Neural progenitor cell (in vitro differentiated cells): Measurements from ENCODE around the gene TIAM2.

Source experiments
- EZH2 ChIP-seq: fragments of 200-600 bp; sonication (generic); IDR thresholded peaks from 2 replicates; pipeline ENCODE4 v1.6.1; 2017; ENCODE audit warnings: antibody characterized with exemption, mild to moderate bottlenecking, moderate library complexity
- EZH2phosphoT487 ChIP-seq: fragments of 200-600 bp; sonication (generic); IDR thresholded peaks from 2 replicates; pipeline ENCODE4 v1.6.1; 2017; ENCODE audit warnings: antibody characterized with exemption
- TF ChIP-seq, protein P1 (sequence below): fragments of 200-600 bp; sonication (generic); IDR thresholded peaks from 2 replicates; pipeline ENCODE4 v1.5.1; 2017; ENCODE audit warnings: antibody characterized with exemption, mild to moderate bottlenecking

DNA sequence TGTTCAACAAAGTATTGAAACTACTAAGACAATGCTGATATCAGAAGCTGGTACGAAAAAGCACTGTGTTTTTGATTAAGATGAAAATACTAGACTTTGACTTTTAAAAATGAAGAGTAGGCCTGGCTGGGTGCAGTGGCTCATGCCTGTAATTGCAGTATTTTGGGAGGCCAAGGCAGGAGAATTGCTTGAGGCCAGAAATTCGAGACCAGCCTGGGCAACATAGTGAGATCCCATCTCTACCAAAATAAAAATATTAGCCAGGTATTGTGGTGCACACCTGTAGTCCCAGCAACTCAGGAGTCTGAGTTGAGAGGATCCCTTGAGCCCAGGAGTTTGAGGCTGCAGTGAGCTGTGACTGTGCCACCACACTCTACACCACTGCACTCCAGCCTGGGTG, 43.4 kb downstream of the TIAM2 start:
- TF ChIP-seq, protein P1, sequence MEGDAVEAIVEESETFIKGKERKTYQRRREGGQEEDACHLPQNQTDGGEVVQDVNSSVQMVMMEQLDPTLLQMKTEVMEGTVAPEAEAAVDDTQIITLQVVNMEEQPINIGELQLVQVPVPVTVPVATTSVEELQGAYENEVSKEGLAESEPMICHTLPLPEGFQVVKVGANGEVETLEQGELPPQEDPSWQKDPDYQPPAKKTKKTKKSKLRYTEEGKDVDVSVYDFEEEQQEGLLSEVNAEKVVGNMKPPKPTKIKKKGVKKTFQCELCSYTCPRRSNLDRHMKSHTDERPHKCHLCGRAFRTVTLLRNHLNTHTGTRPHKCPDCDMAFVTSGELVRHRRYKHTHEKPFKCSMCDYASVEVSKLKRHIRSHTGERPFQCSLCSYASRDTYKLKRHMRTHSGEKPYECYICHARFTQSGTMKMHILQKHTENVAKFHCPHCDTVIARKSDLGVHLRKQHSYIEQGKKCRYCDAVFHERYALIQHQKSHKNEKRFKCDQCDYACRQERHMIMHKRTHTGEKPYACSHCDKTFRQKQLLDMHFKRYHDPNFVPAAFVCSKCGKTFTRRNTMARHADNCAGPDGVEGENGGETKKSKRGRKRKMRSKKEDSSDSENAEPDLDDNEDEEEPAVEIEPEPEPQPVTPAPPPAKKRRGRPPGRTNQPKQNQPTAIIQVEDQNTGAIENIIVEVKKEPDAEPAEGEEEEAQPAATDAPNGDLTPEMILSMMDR: no peak
- TF ChIP-seq EZH2 (no peak), EZH2phosphoT487 (no peak)
